Testis (tissue), 3 donors: ENCODE measurements around the gene SVIP. TPM values are rescaled to one million over a fixed set of nuclear protein-coding genes. Genes with fewer than 3 reads are reported as not detected.

ENCODE experiments used
- DNase-seq: peaks from one replicate; pipeline ENCODE4 v3.0.0-alpha.2; 2019
- H3K27ac ChIP-seq, 2 donors: fragments of 200-600 bp; sonication (generic); one replicate each; pipeline ENCODE4 v1.5.1; 2019
- H3K27me3 ChIP-seq: fragments of 200-600 bp; sonication (generic); one replicate; pipeline ENCODE4 v1.5.1; 2019
- H3K36me3 ChIP-seq: fragments of 200-600 bp; sonication (generic); one replicate; pipeline ENCODE4 v1.5.1; 2017; ENCODE audit warnings: low read depth; ENCODE audit errors: missing control alignments
- H3K4me1 ChIP-seq: fragments of 200-600 bp; sonication (generic); one replicate; pipeline ENCODE4 v1.5.1; 2019
- H3K4me3 ChIP-seq, 2 donors: fragments of 200-600 bp; sonication (generic); one replicate each; pipeline ENCODE4 v1.5.1; 2017 to 2019
- H3K9me3 ChIP-seq: fragments of 200-600 bp; sonication (generic); one replicate; pipeline ENCODE4 v1.5.1; 2017
- POLR2A ChIP-seq: fragments of 450-650 bp; IDR thresholded peaks from one replicate; pipeline ENCODE4 v1.6.1; 2017; ENCODE audit warnings: antibody characterized with exemption, mild to moderate bottlenecking, moderate library complexity
- WGBS, 2 donors: methylation state at CpG; one replicate each; pipeline ENCODE4 v1.1.5; 2018; 5-methylcytosine and 5-hydroxymethylcytosine counted together
- intact Hi-C: fragments of 100-400 bp; cut with DNase I; formaldehyde crosslinking; loops from one replicate; pipeline ENCODE4 v1.15.1; 2023; ENCODE audit warnings: low total_unique reads
- polyA plus RNA-seq: library from polyadenylated mRNA; stranded (reverse); fragments of 350-450 nt; fragmentation: Illumina TruSeq; extraction: RNeasy Lipid Tissue Mini Kit (QIAGEN cat#74804); gene quantifications from one replicate; pipeline ENCODE4 v1.2.3, GENCODE V29; 2014; ENCODE audit warnings: low read depth, low replicate concordance; ENCODE audit not compliant: insufficient read depth
- total RNA-seq, 2 donors: library from RNA; depleted of rRNA; stranded (reverse); fragments of >200 nt; gene quantifications; one replicate each; pipeline ENCODE4 v1.2.3, GENCODE V29; 2016
- TF ChIP-seq, protein P1 (sequence below), 3 experiments: fragments of 450-650 bp in 2 of 3; fragments of 200-600 bp in 1 of 3; sonication (generic) in 1 of 3; IDR thresholded peaks; one replicate each; pipeline ENCODE4 v1.5.1; 2016 to 2019; ENCODE audit warnings: antibody characterized with exemption in 3 of 3, mild to moderate bottlenecking in 2 of 3, moderate library complexity in 1 of 3

The SVIP gene
- total and polyA plus RNA-seq, 3 donors from 2014 or later = 19.3 to 80.1 (median 22.7) TPM

DNA sequence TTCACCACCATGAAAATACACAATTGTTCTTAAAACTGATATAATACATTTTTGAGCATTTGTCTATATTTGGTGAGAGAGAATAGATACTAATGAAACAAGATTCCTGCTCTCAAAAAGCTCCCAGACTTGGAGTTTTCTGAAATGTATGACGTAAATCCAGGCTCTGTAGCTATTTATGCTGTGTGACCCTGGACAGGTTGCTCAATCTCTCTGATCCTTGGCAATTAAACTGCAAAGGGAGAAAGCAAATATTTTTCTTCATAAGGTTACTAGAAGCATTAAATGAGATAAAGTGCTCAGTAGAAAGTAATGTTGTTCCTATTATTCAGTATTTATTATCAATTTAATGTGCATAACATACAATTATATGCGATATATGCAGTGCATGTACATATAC is 42.5 kb downstream of the SVIP start:
- no peaks in the 10 kb centered on the region for H3K36me3 ChIP-seq
- H3K9me3 ChIP-seq = no peaks in the 10 kb centered on the region
- intact Hi-C loops = no loop called here
- DNase-seq = no peak
- H3K4me3 ChIP-seq = no peak overlapping the region
- TF ChIP-seq POLR2A = no peak
- TF ChIP-seq, protein P1, sequence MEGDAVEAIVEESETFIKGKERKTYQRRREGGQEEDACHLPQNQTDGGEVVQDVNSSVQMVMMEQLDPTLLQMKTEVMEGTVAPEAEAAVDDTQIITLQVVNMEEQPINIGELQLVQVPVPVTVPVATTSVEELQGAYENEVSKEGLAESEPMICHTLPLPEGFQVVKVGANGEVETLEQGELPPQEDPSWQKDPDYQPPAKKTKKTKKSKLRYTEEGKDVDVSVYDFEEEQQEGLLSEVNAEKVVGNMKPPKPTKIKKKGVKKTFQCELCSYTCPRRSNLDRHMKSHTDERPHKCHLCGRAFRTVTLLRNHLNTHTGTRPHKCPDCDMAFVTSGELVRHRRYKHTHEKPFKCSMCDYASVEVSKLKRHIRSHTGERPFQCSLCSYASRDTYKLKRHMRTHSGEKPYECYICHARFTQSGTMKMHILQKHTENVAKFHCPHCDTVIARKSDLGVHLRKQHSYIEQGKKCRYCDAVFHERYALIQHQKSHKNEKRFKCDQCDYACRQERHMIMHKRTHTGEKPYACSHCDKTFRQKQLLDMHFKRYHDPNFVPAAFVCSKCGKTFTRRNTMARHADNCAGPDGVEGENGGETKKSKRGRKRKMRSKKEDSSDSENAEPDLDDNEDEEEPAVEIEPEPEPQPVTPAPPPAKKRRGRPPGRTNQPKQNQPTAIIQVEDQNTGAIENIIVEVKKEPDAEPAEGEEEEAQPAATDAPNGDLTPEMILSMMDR (IDR thresholded peaks at IDR 0.05) = no peak
- H3K27me3 ChIP-seq = no peaks in the 10 kb centered on the region
- no peak overlapping the region for H3K27ac ChIP-seq
- WGBS, 2 donors = 78 to 82% methylated on average over 2 of the region's 2 CpGs
- H3K4me1 ChIP-seq = peaks cover 3% of the 10 kb centered on the region

DNA sequence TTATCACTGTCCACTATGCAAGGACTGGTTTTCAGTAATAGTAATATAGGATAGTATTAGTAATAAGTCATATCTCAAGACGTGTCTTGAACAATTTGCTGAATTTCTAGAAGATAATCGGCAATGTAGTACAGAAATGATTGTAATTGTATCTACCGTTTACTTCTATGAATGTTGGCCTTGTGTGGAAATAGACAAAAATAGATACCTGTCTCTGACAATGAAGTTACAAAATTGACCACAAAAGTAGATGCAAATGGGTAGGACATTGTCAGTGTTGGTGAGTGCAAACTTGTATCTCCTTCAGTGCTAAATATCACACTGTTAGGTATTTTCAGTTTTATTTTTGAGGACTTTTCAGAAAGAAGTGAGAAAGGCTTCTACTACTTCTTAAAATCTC is 43.1 kb downstream of the SVIP start:
- TF ChIP-seq, protein P1 (IDR thresholded peaks at IDR 0.05) = no peak
- no peak for TF ChIP-seq POLR2A
- intact Hi-C loops = no loop called here
- no peak for DNase-seq
- Histone ChIP-seq H3K9me3 (no peaks in the 10 kb centered on the region), H3K27ac (no peak overlapping the region), H3K4me3 (no peak overlapping the region), H3K27me3 (no peaks in the 10 kb centered on the region), H3K36me3 (no peaks in the 10 kb centered on the region), H3K4me1 (no peaks in the 10 kb centered on the region)
- WGBS, 2 donors = 69 to 71% methylated on average over 3 of the region's 3 CpGs

DNA sequence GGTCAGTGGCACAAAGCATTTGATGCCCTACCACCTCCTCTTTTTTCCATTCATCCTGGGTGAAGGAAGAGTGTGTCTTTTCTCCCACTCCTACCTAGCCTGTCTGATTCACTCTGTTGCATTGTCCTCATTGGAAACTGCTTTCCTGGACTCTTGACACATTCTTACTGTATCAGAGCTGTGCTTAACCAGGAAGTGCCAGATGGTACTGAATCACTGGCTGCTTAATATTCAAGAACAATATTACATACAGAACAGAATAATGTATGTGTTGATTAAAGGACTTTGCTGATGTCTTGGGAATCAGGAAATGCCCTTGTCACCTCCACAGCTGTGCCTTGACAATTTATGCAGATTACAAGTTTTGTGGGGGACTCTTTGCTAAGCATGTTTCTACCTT is 44.4 kb downstream of the SVIP start:
- H3K27ac ChIP-seq = no peak overlapping the region
- TF ChIP-seq, protein P1 (IDR thresholded peaks at IDR 0.05) = no peak
- no peak for TF ChIP-seq POLR2A
- DNase-seq = no peak
- no peak overlapping the region for H3K4me3 ChIP-seq
- intact Hi-C loops = no loop called here
- no peaks in the 10 kb centered on the region for H3K27me3 ChIP-seq
- no peaks in the 10 kb centered on the region for H3K36me3 ChIP-seq
- no peaks in the 10 kb centered on the region for H3K9me3 ChIP-seq
- no peaks in the 10 kb centered on the region for H3K4me1 ChIP-seq

DNA sequence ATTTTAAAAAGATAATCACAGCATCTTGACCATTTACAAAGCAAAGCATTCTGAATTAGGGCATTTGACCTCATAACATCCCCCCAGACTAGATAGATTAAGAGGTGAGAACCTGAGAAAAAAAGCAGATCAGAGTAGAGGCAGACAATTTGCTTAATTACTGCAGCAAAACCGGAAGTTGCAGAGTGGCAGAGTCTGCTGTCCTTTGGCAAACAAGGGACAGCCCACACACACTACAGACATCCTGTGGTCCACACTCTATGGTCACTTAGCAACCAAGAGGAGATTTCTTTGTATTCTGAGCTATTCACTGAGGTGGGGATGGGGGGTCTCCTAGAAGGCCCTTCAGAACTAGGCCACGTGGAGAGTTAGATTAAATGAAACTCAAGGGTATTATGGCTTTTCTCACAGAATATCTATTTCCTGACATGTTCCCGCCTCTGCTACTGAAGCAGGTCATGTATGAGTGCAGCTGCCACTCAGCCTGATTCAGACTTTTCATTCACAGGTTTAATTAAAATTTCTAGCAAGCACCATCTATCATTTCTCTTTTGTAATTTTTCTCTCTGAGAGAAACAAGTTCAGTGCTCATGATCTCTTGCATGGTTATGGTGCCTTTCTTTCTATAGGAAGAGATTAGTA is 48.5 kb downstream of the SVIP start:
- 61 to 64% methylated on average over 3 of the region's 3 CpGs for WGBS, 2 donors
- no peaks in the 10 kb centered on the region for H3K27me3 ChIP-seq
- no peaks in the 10 kb centered on the region for H3K4me1 ChIP-seq
- no peaks in the 10 kb centered on the region for H3K36me3 ChIP-seq
- H3K9me3 ChIP-seq = no peaks in the 10 kb centered on the region
- H3K27ac ChIP-seq = no peak overlapping the region
- no peak for DNase-seq
- no peak overlapping the region for H3K4me3 ChIP-seq
- TF ChIP-seq, protein P1 (IDR thresholded peaks at IDR 0.05) = no peak
- no peak for TF ChIP-seq POLR2A
- intact Hi-C loops = no loop called here

DNA sequence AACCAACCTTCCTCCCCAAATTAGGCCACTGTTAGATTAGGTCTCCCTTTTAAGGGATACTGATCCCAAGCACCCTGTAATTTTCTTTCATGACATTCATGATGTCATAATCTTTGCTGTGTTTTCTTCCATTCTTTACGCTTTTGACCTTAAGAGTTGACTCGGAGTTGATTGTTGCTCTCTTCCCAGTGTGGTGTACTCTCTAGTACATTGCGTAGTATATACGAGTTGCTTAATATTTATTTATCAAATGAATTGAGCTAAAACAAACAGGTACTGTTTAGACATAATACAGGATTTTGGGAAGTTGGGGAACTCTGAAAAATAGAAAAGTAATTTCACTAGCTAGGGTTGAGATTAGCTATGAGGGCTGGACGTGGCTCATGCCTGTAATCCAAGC is 49.8 kb downstream of the SVIP start:
- H3K27me3 ChIP-seq = no peaks in the 10 kb centered on the region
- intact Hi-C loops = no loop called here
- no peak overlapping the region for H3K27ac ChIP-seq
- WGBS, 2 donors = 89 to 93% methylated on average over 5 of the region's 5 CpGs
- H3K9me3 ChIP-seq = no peaks in the 10 kb centered on the region
- no peaks in the 10 kb centered on the region for H3K4me1 ChIP-seq
- H3K4me3 ChIP-seq = no peak overlapping the region
- TF ChIP-seq, protein P1 (IDR thresholded peaks at IDR 0.05) = no peak
- no peak for TF ChIP-seq POLR2A
- no peak for DNase-seq
- no peaks in the 10 kb centered on the region for H3K36me3 ChIP-seq
